Activated T-helper 1 cell treated with anti-CD3 and anti-CD28 coated beads, Interleukin-2, amount 50 U/mL, for 16 hours (primary cell): ENCODE data around the gene PRKAR1A.
"Not testable (repeated sequence)": the region's sequence is repeated elsewhere in the genome, so short reads cannot be mapped to it uniquely, and the experiment has no call there.

Experiments used
- DNase-seq, 2 donors: peaks; one replicate each; pipeline ENCODE4 v3.0.0-alpha.2; 2020; ENCODE audit warnings: low read depth in 1 of 2, low spot score in 1 of 2

PRKAR1A gene

GRCh38 chr17:68512247-68512959, at the start of gene PRKAR1A:
Gene PRKAR1A (plus strand): TSS chr17:68512430. CDS start chr17:68515400, 2,970 bp downstream.
- DNase-seq: peak; percentile 84 to 85

- no peak for DNase-seq
Observed at GRCh38 chr17:68463211-68464019, 48.8 kb upstream of the PRKAR1A start.

GRCh38 chr17:68468334-68468733, 43.9 kb upstream of the PRKAR1A start:
- DNase-seq: no peak

GRCh38 chr17:68468788-68469187, 43.4 kb upstream of the PRKAR1A start:
- DNase-seq: no peak

- DNase-seq: no peak
Observed at GRCh38 chr17:68470961-68471360, 41.3 kb upstream of the PRKAR1A start.

GRCh38 chr17:68480885-68481284, 31.3 kb upstream of the PRKAR1A start:
- no peak for DNase-seq

GRCh38 chr17:68482576-68483041, 29.6 kb upstream of the PRKAR1A start:
- no peak for DNase-seq

- no peak for DNase-seq
Observed at GRCh38 chr17:68484458-68484857, 27.8 kb upstream of the PRKAR1A start.

GRCh38 chr17:68489919-68490318, 22.3 kb upstream of the PRKAR1A start:
- DNase-seq: no peak

GRCh38 chr17:68491381-68492231, 20.6 kb upstream of the PRKAR1A start:
- no peak for DNase-seq

- DNase-seq: not testable (repeated sequence)
Observed at GRCh38 chr17:68492394-68493054, 19.7 kb upstream of the PRKAR1A start.

GRCh38 chr17:68495081-68495480, 17.1 kb upstream of the PRKAR1A start:
- no peak for DNase-seq

- no peak for DNase-seq
Observed at GRCh38 chr17:68497885-68498319, 14.3 kb upstream of the PRKAR1A start.

- no peak for DNase-seq
Observed at GRCh38 chr17:68498479-68499326, 13.5 kb upstream of the PRKAR1A start.

GRCh38 chr17:68499587-68499986, 12.6 kb upstream of the PRKAR1A start:
- DNase-seq: no peak

- DNase-seq: no peak
Observed at GRCh38 chr17:68501074-68501473, 11.2 kb upstream of the PRKAR1A start.

- no peak for DNase-seq
Observed at GRCh38 chr17:68505951-68506350, 6.3 kb upstream of the PRKAR1A start.

- DNase-seq: no peak
Observed at GRCh38 chr17:68507576-68507975, 4.7 kb upstream of the PRKAR1A start.

GRCh38 chr17:68509141-68510057, 2.8 kb upstream of the PRKAR1A start:
- DNase-seq: no peak
